Mesothelial cell of epicardium (in vitro differentiated cells): ENCODE data around the gene POLD1. TPM values are rescaled to one million over a fixed set of nuclear protein-coding genes. Genes with fewer than 3 reads are reported as not detected.

Experiments
- DNase-seq, 2 experiments: peaks; one replicate each; pipeline ENCODE4 v3.0.0; 2021; ENCODE audit warnings: low spot score in 2 of 2; ENCODE audit not compliant: unreplicated experiment in 2 of 2
- H3K27ac Mint-ChIP-seq: 2 replicates; pipeline ENCODE4 v1.8.0; 2021; ENCODE audit warnings: mixed read lengths
- H3K27me3 Mint-ChIP-seq: 2 replicates; pipeline ENCODE4 v1.8.0; 2021; ENCODE audit warnings: low read depth, mixed read lengths
- H3K36me3 Mint-ChIP-seq: 2 replicates; pipeline ENCODE4 v1.8.0; 2021; ENCODE audit warnings: mixed read lengths
- H3K4me1 Mint-ChIP-seq: 2 replicates; pipeline ENCODE4 v1.8.0; 2021; ENCODE audit warnings: mixed read lengths
- H3K4me3 Mint-ChIP-seq: 2 replicates; pipeline ENCODE4 v1.8.0; 2021; ENCODE audit warnings: mild to moderate bottlenecking, moderate library complexity, mixed read lengths
- H3K9me3 Mint-ChIP-seq: 2 replicates; pipeline ENCODE4 v1.8.0; 2021; ENCODE audit warnings: mixed read lengths
- CTCF ChIP-seq: fragments of 200-600 bp; sonication (generic); IDR thresholded peaks from one replicate; pipeline ENCODE4 v1.5.0; 2021; ENCODE audit warnings: antibody characterized with exemption; ENCODE audit not compliant: unreplicated experiment
- total RNA-seq: library from RNA; stranded (reverse); gene quantifications from 3 replicates; pipeline ENCODE4 v1.2.1, GENCODE V29; 2021

The POLD1 gene
- total RNA-seq, 1 donor from 2014 or later = 60.6 TPM

GRCh38 chr19:50357178-50358100, 26.7 kb upstream of the POLD1 start:
- H3K27me3 Mint-ChIP-seq = no peaks in the 10 kb centered on the region
- H3K27ac Mint-ChIP-seq = no peak overlapping the region
- no peaks in the 10 kb centered on the region for H3K9me3 Mint-ChIP-seq
- no peaks in the 10 kb centered on the region for H3K4me1 Mint-ChIP-seq
- H3K36me3 Mint-ChIP-seq = peaks cover 24% of the 10 kb centered on the region
- H3K4me3 Mint-ChIP-seq = no peak overlapping the region
- TF ChIP-seq CTCF = peak; percentile 78
- DNase-seq = peak in 1 of 2 experiments; percentile 67

- DNase-seq = no peak
- Mint-ChIP-seq H3K27ac (no peak overlapping the region), H3K4me3 (no peak overlapping the region), H3K27me3 (no peaks in the 10 kb centered on the region), H3K36me3 (peaks cover 24% of the 10 kb centered on the region), H3K9me3 (no peaks in the 10 kb centered on the region), H3K4me1 (no peaks in the 10 kb centered on the region)
- TF ChIP-seq CTCF = no peak
Observed at GRCh38 chr19:50358483-50359327, 25.4 kb upstream of the POLD1 start.

- no peak overlapping the region for H3K27ac Mint-ChIP-seq
- H3K4me1 Mint-ChIP-seq = no peaks in the 10 kb centered on the region
- H3K9me3 Mint-ChIP-seq = no peaks in the 10 kb centered on the region
- H3K36me3 Mint-ChIP-seq = peaks cover 24% of the 10 kb centered on the region
- no peak for DNase-seq
- no peak overlapping the region for H3K4me3 Mint-ChIP-seq
- no peaks in the 10 kb centered on the region for H3K27me3 Mint-ChIP-seq
- no peak for TF ChIP-seq CTCF
Observed at GRCh38 chr19:50359328-50359818, 24.8 kb upstream of the POLD1 start.

GRCh38 chr19:50361290-50362029, 22.7 kb upstream of the POLD1 start:
- TF ChIP-seq CTCF = no peak
- Mint-ChIP-seq H3K9me3 (no peaks in the 10 kb centered on the region), H3K4me3 (no peak overlapping the region), H3K27ac (no peak overlapping the region), H3K36me3 (peaks cover 20% of the 10 kb centered on the region), H3K27me3 (no peaks in the 10 kb centered on the region), H3K4me1 (no peaks in the 10 kb centered on the region)
- no peak for DNase-seq

DNA sequence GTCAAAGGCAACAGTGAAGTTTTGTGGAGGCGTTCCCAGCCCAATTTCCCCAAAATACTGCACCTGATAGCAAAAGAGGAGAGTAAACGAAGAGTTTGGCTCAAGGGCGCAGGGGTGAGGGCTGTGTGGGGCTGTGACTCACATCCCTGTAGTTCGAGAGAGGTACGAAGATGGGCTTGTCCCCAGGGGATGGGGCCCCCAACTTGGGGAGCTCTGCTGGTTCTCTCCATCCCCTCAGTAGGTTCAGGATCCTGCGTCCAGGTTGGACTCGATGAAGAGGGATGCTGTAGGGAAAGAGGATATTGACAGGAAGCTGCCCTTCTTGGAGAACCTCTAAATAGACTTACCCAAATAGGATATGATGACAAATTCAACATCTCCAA, 22.1 kb upstream of the POLD1 start:
- Mint-ChIP-seq H3K27me3 (no peaks in the 10 kb centered on the region), H3K4me3 (no peak overlapping the region), H3K27ac (no peak overlapping the region), H3K36me3 (peaks cover 19% of the 10 kb centered on the region), H3K4me1 (no peaks in the 10 kb centered on the region), H3K9me3 (no peaks in the 10 kb centered on the region)
- TF ChIP-seq CTCF = no peak
- DNase-seq = no peak
